Thyroid gland (tissue), 4 donors: ENCODE data around the gene LRRC7. TPM values are rescaled to one million over a fixed set of nuclear protein-coding genes. Genes with fewer than 3 reads are reported as not detected.

Experiments
- DNase-seq, 2 donors: peaks; one replicate each; pipeline ENCODE4 v3.0.0-alpha.2; 2019
- H3K27ac ChIP-seq, 3 donors: fragments of 200-600 bp; sonication (generic); 1 replicate in 2 of 3; 2 replicates in 1 of 3; pipeline ENCODE4 v1.5.1; 2016 to 2019; ENCODE audit warnings: mild to moderate bottlenecking in 1 of 3, moderate library complexity in 1 of 3
- H3K27me3 ChIP-seq: fragments of 200-600 bp; sonication (generic); one replicate; pipeline ENCODE4 v1.5.1; 2019
- H3K36me3 ChIP-seq, 2 donors: fragments of 200-600 bp; sonication (generic); one replicate each; pipeline ENCODE4 v1.5.1; 2016 to 2019
- H3K4me1 ChIP-seq, 2 donors: fragments of 200-600 bp; sonication (generic); one replicate each; pipeline ENCODE4 v1.5.1; 2017 to 2019
- H3K4me3 ChIP-seq, 3 donors: fragments of 200-600 bp; sonication (generic); replicated peaks in 1 of 3; 1 replicate in 2 of 3; 2 replicates in 1 of 3; pipeline ENCODE4 v1.5.1; 2016; ENCODE audit warnings: mild to moderate bottlenecking in 1 of 3
- H3K9me3 ChIP-seq: fragments of 200-600 bp; sonication (generic); one replicate; pipeline ENCODE4 v1.5.1; 2017
- POLR2A ChIP-seq, 2 donors: fragments of 450-650 bp; IDR thresholded peaks; one replicate each; pipeline ENCODE4 v1.6.1; 2017; ENCODE audit warnings: antibody characterized with exemption in 2 of 2, mild to moderate bottlenecking in 2 of 2, moderate library complexity in 1 of 2
- WGBS, 2 donors: methylation state at CpG; one replicate each; pipeline ENCODE4 v1.1.5; 2017; 5-methylcytosine and 5-hydroxymethylcytosine counted together
- intact Hi-C: fragments of 100-400 bp; cut with DNase I; formaldehyde crosslinking; loops from one replicate; pipeline ENCODE4 v1.15.1; 2023
- total RNA-seq, 4 donors: library from RNA; depleted of rRNA; stranded (reverse); fragments of >200 nt; gene quantifications; one replicate each; pipeline ENCODE4 v1.2.3, GENCODE V29; 2016
- TF ChIP-seq, protein P1 (sequence below), 6 experiments: fragments of 200-600 bp in 3 of 6; fragments of 450-650 bp in 3 of 6; sonication (generic) in 3 of 6; IDR thresholded peaks; one replicate each; pipeline ENCODE4 v1.5.1; 2016 to 2019; ENCODE audit warnings: antibody characterized with exemption in 6 of 6, mild to moderate bottlenecking in 2 of 6, inconsistent platforms in 1 of 6, moderate library complexity in 1 of 6

LRRC7 gene
- total RNA-seq, 4 donors from 2014 or later: 7.9 to 31.7 (median 18.7) TPM

DNA sequence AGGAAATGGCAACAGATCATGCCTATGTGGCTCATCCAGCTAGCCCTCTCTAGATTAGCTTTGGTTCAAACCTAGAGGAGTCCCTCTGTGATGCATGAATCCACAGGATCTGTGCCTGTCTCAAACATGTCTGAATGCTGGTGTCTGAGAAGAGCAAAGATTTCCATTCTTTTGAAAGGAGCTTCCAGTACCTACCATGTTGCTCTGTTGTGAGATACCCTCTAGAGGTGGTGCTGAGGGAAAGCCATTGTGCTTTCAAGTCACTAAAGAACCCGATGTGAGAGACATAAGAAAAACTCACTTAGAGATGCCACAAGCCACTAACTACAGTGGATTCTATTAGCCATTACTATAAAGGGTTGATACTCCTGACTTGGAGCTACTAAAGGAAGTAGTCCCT lies 534.1 kb downstream of the LRRC7 start:
- Histone ChIP-seq H3K27me3 (no peaks in the 10 kb centered on the region), H3K4me1 (no peaks in the 10 kb centered on the region), H3K36me3 (no peaks in the 10 kb centered on the region), H3K9me3 (no peaks in the 10 kb centered on the region), H3K27ac (no peak overlapping the region), H3K4me3 (no peak overlapping the region)
- no peak for DNase-seq
- 86 to 88% methylated on average over 1 of the region's 1 CpG for WGBS, 2 donors
- intact Hi-C loops: no loop called here
- TF ChIP-seq, protein P1, sequence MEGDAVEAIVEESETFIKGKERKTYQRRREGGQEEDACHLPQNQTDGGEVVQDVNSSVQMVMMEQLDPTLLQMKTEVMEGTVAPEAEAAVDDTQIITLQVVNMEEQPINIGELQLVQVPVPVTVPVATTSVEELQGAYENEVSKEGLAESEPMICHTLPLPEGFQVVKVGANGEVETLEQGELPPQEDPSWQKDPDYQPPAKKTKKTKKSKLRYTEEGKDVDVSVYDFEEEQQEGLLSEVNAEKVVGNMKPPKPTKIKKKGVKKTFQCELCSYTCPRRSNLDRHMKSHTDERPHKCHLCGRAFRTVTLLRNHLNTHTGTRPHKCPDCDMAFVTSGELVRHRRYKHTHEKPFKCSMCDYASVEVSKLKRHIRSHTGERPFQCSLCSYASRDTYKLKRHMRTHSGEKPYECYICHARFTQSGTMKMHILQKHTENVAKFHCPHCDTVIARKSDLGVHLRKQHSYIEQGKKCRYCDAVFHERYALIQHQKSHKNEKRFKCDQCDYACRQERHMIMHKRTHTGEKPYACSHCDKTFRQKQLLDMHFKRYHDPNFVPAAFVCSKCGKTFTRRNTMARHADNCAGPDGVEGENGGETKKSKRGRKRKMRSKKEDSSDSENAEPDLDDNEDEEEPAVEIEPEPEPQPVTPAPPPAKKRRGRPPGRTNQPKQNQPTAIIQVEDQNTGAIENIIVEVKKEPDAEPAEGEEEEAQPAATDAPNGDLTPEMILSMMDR (IDR thresholded peaks at IDR 0.05): no peak
- TF ChIP-seq POLR2A (IDR thresholded peaks at IDR 0.05): no peak

DNA sequence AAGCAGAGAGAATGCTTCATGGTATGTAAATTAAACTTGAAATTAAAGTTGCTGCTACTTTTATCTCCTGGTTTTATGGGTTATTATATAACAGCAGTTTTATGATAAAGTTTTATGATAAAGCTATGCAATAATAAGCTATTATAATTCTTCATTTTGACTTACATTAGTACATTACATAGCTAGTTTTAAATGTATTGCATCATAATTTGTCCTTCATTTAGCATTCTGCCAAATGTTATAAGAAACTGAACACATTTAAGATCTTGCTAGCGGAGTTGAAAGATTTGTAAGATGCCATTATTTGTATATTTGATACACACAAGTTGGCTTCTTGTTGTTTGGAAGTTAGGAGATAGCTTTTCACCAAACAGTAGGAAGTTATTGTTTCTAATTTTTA lies 536.0 kb downstream of the LRRC7 start:
- H3K27me3 ChIP-seq: no peaks in the 10 kb centered on the region
- H3K4me3 ChIP-seq: no peak overlapping the region
- DNase-seq: no peak
- 91 to 95% methylated on average over 1 of the region's 1 CpG for WGBS, 2 donors
- H3K9me3 ChIP-seq: no peaks in the 10 kb centered on the region
- H3K27ac ChIP-seq: no peak overlapping the region
- TF ChIP-seq, protein P1 (IDR thresholded peaks at IDR 0.05): no peak
- TF ChIP-seq POLR2A (IDR thresholded peaks at IDR 0.05): no peak
- intact Hi-C loops: no loop called here
- no peaks in the 10 kb centered on the region for H3K4me1 ChIP-seq
- no peaks in the 10 kb centered on the region for H3K36me3 ChIP-seq

DNA sequence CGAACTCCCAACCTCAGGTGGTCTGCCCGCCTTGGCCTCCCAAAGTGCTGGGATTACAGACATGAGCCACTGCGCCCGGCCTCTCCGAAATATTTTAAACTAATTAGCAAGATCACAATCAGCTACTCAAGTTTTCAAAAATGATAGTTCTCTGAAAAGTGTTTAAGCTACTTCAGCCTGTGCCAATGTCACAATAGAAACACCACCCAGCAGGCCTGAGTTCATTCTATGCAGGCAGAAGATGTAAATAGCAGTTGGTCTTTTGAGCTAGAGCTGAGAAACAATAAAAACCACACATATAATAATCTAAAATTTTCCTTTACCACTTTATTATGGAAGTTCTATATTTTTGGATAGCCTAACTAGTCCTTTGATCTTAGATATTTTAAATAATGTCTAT lies 541.5 kb downstream of the LRRC7 start:
- H3K9me3 ChIP-seq: no peaks in the 10 kb centered on the region
- H3K4me3 ChIP-seq: no peak overlapping the region
- no peaks in the 10 kb centered on the region for H3K4me1 ChIP-seq
- H3K27ac ChIP-seq: no peak overlapping the region
- H3K27me3 ChIP-seq: no peaks in the 10 kb centered on the region
- no peak for TF ChIP-seq POLR2A (IDR thresholded peaks at IDR 0.05)
- TF ChIP-seq, protein P1 (IDR thresholded peaks at IDR 0.05): no peak
- DNase-seq: no peak
- no peaks in the 10 kb centered on the region for H3K36me3 ChIP-seq
- 97 to 98% methylated on average over 5 of the region's 5 CpGs for WGBS, 2 donors
- intact Hi-C loops: no loop called here

DNA sequence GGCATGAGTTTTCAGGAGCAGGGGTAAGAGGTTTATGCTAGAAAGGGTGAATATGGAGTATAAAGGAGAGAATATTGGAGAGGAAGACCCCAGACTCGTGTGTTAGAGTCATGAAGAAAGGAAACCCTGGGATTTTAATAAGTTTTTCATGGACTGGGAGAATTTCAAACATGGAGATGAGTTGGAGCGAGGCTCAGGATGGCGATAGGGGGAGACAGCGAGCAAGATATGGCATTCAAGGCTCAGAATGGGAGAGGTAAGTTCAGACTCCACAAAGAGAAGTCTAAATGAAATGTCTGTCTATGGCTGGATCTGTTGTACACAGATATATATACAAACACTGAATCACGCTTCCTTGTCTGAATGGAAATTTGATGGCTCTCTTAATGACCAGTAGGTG lies 545.1 kb downstream of the LRRC7 start:
- TF ChIP-seq, protein P1 (IDR thresholded peaks at IDR 0.05): no peak
- TF ChIP-seq POLR2A (IDR thresholded peaks at IDR 0.05): no peak

DNA sequence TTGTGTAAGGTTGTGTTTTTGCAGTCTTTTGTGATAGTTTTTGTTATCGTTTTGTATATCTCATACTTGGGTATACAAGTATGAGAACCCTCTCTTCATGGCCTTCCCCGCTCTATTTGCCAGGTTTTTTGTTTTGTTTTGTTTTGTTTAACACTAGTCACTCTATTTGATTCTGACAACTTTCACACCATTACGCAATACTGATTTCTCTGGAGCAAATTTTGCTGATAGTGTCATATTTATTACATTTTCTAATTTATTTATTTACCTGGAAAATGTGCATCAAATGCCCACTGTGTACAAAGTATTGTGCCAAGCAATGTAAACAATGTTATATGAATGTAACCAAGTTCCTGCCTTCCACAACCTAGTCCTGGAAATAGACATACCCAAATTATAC lies 547.6 kb downstream of the LRRC7 start:
- no peaks in the 10 kb centered on the region for H3K27me3 ChIP-seq
- no peaks in the 10 kb centered on the region for H3K9me3 ChIP-seq
- no peak for TF ChIP-seq POLR2A (IDR thresholded peaks at IDR 0.05)
- TF ChIP-seq, protein P1 (IDR thresholded peaks at IDR 0.05): no peak
- no peak overlapping the region for H3K27ac ChIP-seq
- WGBS, 2 donors: 94 to 96% methylated on average over 3 of the region's 3 CpGs
- intact Hi-C loops: no loop called here
- no peak overlapping the region for H3K4me3 ChIP-seq
- no peaks in the 10 kb centered on the region for H3K4me1 ChIP-seq
- DNase-seq: no peak
- no peaks in the 10 kb centered on the region for H3K36me3 ChIP-seq

More for the DNA sequence above, 545.1 kb downstream of the LRRC7 start:
- H3K4me3 ChIP-seq: no peak overlapping the region
- no peaks in the 10 kb centered on the region for H3K27me3 ChIP-seq
- no peaks in the 10 kb centered on the region for H3K9me3 ChIP-seq
- 89% methylated on average over 5 of the region's 5 CpGs for WGBS, 2 donors
- no peaks in the 10 kb centered on the region for H3K4me1 ChIP-seq
- H3K36me3 ChIP-seq: no peaks in the 10 kb centered on the region
- intact Hi-C loops: no loop called here
- no peak overlapping the region for H3K27ac ChIP-seq
- no peak for DNase-seq
